ENCODE results near the gene RUSC2. TPM values are rescaled to one million over a fixed set of nuclear protein-coding genes. Genes with fewer than 3 reads are reported as not detected.
A peak's percentile ranks its signal among the peaks of the same experiment; 100 is the strongest.

RUSC2 gene, protein sequence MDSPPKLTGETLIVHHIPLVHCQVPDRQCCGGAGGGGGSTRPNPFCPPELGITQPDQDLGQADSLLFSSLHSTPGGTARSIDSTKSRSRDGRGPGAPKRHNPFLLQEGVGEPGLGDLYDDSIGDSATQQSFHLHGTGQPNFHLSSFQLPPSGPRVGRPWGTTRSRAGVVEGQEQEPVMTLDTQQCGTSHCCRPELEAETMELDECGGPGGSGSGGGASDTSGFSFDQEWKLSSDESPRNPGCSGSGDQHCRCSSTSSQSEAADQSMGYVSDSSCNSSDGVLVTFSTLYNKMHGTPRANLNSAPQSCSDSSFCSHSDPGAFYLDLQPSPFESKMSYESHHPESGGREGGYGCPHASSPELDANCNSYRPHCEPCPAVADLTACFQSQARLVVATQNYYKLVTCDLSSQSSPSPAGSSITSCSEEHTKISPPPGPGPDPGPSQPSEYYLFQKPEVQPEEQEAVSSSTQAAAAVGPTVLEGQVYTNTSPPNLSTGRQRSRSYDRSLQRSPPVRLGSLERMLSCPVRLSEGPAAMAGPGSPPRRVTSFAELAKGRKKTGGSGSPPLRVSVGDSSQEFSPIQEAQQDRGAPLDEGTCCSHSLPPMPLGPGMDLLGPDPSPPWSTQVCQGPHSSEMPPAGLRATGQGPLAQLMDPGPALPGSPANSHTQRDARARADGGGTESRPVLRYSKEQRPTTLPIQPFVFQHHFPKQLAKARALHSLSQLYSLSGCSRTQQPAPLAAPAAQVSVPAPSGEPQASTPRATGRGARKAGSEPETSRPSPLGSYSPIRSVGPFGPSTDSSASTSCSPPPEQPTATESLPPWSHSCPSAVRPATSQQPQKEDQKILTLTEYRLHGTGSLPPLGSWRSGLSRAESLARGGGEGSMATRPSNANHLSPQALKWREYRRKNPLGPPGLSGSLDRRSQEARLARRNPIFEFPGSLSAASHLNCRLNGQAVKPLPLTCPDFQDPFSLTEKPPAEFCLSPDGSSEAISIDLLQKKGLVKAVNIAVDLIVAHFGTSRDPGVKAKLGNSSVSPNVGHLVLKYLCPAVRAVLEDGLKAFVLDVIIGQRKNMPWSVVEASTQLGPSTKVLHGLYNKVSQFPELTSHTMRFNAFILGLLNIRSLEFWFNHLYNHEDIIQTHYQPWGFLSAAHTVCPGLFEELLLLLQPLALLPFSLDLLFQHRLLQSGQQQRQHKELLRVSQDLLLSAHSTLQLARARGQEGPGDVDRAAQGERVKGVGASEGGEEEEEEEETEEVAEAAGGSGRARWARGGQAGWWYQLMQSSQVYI (N-terminal part only)
- 18.2 and 20.7 TPM in 2 replicates for total RNA-seq (2014; rRNA removed; shearing (Covaris generic))

- peak; percentile 91 for DNase-seq (ENCODE audit: low read depth)
These were observed at the start of gene RUSC2 for GRCh38 chr9:35489313-35490154. RUSC2 (plus strand) TSS chr9:35490111; CDS start chr9:35546522, 56,411 bp downstream.

DNA sequence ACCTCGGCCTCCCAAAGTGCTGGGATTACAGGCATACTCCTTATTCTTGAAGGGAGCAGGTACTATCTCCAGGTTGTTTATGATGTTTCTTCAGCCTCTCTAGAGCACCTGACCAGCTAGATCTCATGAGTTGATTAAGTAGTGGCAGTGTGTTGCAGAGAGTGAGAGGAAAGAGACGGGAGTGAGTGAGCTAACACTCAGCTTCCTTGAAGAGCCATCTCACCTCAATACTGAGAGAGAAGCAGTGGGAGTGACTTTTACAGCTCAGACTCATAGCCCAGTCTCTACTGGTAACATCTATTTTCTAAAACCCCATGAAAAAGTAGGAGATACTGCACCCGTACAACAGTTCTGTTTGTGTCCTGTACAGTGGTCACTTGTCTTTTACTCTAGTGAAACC lies 43.9 kb upstream of the RUSC2 start:
- DNase-seq (ENCODE audit: low read depth): no peak

DNA sequence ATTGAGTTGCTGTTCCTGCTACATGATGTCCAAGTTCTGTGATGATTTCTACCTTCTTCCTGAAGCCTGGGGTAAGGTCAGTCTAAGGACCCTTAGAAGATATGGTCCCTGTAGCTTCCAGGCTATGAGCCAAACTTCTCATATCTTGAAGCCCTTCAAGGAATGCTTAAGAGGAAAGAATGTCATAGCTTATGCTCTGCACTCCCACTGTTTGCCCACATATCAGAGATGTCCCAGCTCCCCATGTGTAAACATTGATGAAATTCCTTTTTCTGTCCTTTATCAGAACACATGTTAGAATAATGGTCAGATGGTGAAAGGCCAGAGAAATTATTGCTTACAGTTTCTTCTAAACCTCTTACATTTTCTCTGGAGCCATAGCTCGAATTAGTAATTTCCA lies 41.4 kb upstream of the RUSC2 start:
- no peak for DNase-seq (ENCODE audit: low read depth)

GRCh38 chr9:35452481-35452880 lies 37.4 kb upstream of the RUSC2 start:
- DNase-seq (ENCODE audit: low read depth): no peak

DNA sequence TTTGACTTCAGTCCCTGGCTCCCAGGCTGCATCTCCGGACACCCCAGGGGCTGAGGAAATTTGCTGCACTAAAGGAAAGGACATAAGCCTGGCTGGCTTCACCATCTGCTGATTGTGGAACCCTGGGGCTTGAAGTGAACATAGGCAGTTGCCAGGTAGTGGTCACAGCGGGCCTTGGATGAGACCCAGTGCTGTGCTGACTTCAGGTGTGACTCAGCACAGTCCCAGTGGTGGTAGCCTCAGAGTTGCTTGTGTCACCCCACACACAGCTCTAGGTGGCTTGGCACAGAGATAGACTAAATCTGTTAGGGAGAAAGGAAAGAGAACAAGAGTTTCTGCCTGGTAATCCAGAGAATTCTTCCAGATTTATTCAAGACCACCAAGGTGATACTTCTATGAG lies 36.1 kb upstream of the RUSC2 start:
- peak; percentile 12 for DNase-seq (ENCODE audit: low read depth)

- no peak for DNase-seq (ENCODE audit: low read depth)
These were observed 25.5 kb upstream of the RUSC2 start for GRCh38 chr9:35464141-35465025.

- no peak for DNase-seq (ENCODE audit: low read depth)
These were observed 19.6 kb upstream of the RUSC2 start for GRCh38 chr9:35470340-35470739.

GRCh38 chr9:35470894-35471293 lies 19.0 kb upstream of the RUSC2 start:
- no peak for DNase-seq (ENCODE audit: low read depth)

DNA sequence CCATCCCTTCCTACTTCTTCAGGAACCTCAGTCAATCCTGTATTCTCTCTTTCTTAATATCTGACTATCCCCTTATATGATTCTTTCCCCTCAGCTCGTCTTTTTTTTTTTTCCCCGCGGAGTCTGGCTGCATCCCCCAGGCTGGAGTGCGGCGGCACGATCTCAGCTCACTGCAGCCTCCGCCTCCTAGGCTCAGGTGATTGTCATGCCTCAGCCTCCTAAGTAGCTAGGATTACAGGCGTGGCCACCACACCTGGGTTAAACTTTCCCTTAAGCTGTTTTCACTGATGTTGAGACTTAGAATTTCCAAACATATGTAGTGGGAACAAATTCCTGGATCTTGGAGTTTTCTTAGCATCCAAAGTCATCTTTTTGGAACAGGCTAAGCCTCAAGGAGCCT lies 13.3 kb upstream of the RUSC2 start:
- DNase-seq (ENCODE audit: low read depth): no peak

- DNase-seq (ENCODE audit: low read depth): peak; percentile 77
These were observed 12.6 kb upstream of the RUSC2 start for GRCh38 chr9:35477211-35477855.

GRCh38 chr9:35478871-35479270 lies 11.0 kb upstream of the RUSC2 start:
- DNase-seq (ENCODE audit: low read depth): no peak

DNA sequence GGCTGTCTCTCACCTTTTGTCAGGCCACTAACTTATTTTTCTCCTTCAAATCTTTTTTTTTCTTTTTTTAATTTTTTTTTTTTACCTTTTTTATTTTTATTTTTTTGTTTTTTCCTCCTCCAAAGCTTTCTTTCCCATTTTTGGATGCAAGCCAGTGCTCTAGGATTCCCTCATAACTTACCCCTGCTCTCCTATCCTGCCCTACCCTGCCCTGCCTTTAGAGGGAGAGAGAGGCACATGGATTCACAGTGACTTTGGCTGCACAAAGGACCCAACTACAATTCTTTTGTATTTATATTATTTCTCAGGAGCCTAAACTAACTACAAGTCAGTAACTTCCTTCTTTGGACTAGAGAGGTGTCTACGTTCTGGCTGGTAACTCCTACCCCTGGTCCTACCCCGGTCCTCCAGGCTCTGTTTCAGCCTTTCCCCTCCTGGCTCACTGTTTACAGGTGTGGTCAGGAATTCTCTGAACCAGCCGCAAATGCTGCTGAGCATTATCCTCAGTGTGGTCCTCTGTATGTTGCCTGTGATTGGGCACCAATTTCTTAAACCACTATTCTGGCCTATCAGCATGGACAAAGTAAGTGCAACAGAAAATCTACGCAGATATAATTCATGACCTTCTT lies 8.4 kb upstream of the RUSC2 start:
- peak; percentile 73 for DNase-seq (ENCODE audit: low read depth)

DNA sequence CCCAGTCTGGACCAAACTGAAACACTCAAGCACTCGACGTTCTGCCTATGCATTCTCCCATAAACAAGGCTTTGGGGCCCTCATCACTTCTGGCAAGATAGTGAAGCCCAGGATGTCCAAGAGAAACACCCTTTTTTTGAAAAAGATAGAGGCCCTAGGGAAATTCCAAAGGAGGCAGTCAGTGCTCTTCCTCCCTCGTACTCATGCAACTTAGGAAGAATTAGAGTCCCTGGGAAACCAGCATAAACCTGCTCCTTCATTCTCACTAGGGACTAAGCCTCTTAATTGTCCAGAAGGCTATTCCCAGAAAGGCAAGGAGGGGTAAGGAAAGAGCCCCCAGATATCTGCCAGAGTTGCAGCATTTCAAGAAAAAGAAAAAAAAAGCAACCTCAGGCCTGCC lies 7.8 kb upstream of the RUSC2 start:
- DNase-seq (ENCODE audit: low read depth): no peak

- no peak for DNase-seq (ENCODE audit: low read depth)
These were observed 5.5 kb upstream of the RUSC2 start for GRCh38 chr9:35484406-35484805.

GRCh38 chr9:35487081-35487480 lies 2.8 kb upstream of the RUSC2 start:
- no peak for DNase-seq (ENCODE audit: low read depth)

GRCh38 chr9:35488021-35488420 lies 1.9 kb upstream of the RUSC2 start:
- no peak for DNase-seq (ENCODE audit: low read depth)

DNA sequence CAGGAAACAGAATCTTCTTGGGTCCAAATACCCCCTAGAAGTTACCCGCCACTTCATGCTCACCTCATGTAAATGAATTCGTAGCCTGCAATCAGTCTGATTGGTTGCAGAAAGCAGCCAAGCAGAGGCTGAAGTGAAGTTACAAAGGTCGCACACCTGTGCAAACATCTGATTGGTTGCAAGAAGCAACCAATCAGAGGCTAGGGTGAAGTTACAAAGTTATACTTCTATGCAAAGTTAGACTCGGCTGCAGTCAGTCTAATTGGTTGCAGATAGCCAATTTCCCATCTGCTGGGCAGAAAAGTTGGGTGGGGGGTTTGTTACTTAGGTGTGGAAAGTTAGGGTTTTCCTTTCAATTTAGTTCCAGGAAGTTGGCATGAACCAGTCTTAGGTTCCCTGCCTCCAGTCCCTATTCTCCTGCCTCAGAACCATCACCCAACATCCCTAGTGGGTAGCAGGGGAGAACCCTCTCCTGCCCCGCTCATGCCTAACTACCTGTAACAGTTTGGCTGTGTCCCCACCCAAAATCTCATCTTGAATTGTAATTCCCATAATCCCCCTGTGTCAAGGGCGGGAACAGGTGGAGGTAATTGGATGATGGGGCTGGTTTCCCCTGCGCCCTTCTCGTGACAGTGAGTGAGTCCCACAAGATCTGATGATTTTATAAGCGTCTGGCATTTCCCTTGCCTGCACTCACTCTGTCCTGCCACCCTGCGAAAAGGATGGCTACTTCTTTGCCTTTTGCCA lies 1.2 kb upstream of the RUSC2 start:
- DNase-seq (ENCODE audit: low read depth): no peak
